ENCODE data around the gene HYKK. TPM values are rescaled to one million over a fixed set of nuclear protein-coding genes. Genes with fewer than 3 reads are reported as not detected.

HYKK gene
- polyA plus RNA-seq, 1 donor from 2014 or later: not detected

DNA sequence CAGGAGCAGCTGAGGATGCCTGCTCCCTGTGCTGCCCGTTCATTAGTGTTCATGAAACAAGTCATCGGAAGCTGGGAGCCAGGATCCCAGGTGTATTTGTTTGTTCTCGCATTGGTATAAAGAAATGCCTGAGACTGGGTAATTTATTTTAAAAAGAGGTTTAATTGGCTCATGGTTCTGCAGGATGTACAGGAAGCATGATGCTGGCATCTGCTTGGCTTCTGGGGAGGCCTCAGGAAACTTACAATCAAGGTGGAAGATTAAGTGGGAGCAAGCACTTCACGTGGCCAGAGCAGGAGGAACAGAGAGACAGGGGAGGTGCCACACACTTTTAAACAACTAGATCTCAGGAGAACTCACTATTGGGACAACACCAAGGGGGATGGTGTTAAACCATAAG, 5.5 kb upstream of the HYKK start:
- Histone ChIP-seq H3K4me3 (ENCODE audit: low read length) (no peak overlapping the region), H3K9me2 (ENCODE audit: insufficient read depth, low read length) (no peaks in the 10 kb centered on the region), H3K9me3 (ENCODE audit: low read length) (no peaks in the 10 kb centered on the region), H3K79me2 (replicated peaks; ENCODE audit: insufficient read depth, low read length) (no peaks in the 10 kb centered on the region), H3K36me3 (ENCODE audit: insufficient read depth, low read length) (peaks cover 5% of the 10 kb centered on the region), H2AFZ (ENCODE audit: low read depth, low read length) (no peak overlapping the region), H3K9ac (ENCODE audit: low read length) (no peak overlapping the region), H3K27me3 (ENCODE audit: insufficient read depth, low read depth, low read length) (no peaks in the 10 kb centered on the region), H3F3A (ENCODE audit: insufficient read depth, low read length, poor library complexity, severe bottlenecking) (no peaks in the 10 kb centered on the region), H3K27ac (ENCODE audit: low read length) (no peak overlapping the region), H3K4me2 (ENCODE audit: low read length) (no peak overlapping the region), H4K20me1 (ENCODE audit: insufficient read depth) (no peaks in the 10 kb centered on the region)
- no peak for TF ChIP-seq TAF1 (IDR thresholded peaks at IDR 0.05; ENCODE audit: low read depth)
- no peak for TF ChIP-seq EZH2 (IDR thresholded peaks at IDR 0.05; ENCODE audit: borderline replicate concordance, insufficient read depth, low read length, poor library complexity, severe bottlenecking)
- TF ChIP-seq SMC3 (conservative IDR thresholded peaks at IDR 0.05; ENCODE audit: poor library complexity): no peak
- TF ChIP-seq RAD21 (conservative IDR thresholded peaks at IDR 0.05): no peak
- TF ChIP-seq, protein P1, sequence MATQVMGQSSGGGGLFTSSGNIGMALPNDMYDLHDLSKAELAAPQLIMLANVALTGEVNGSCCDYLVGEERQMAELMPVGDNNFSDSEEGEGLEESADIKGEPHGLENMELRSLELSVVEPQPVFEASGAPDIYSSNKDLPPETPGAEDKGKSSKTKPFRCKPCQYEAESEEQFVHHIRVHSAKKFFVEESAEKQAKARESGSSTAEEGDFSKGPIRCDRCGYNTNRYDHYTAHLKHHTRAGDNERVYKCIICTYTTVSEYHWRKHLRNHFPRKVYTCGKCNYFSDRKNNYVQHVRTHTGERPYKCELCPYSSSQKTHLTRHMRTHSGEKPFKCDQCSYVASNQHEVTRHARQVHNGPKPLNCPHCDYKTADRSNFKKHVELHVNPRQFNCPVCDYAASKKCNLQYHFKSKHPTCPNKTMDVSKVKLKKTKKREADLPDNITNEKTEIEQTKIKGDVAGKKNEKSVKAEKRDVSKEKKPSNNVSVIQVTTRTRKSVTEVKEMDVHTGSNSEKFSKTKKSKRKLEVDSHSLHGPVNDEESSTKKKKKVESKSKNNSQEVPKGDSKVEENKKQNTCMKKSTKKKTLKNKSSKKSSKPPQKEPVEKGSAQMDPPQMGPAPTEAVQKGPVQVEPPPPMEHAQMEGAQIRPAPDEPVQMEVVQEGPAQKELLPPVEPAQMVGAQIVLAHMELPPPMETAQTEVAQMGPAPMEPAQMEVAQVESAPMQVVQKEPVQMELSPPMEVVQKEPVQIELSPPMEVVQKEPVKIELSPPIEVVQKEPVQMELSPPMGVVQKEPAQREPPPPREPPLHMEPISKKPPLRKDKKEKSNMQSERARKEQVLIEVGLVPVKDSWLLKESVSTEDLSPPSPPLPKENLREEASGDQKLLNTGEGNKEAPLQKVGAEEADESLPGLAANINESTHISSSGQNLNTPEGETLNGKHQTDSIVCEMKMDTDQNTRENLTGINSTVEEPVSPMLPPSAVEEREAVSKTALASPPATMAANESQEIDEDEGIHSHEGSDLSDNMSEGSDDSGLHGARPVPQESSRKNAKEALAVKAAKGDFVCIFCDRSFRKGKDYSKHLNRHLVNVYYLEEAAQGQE (IDR thresholded peaks at IDR 0.05; ENCODE audit: borderline replicate concordance): no peak
- TF ChIP-seq POLR2AphosphoS5 (IDR thresholded peaks at IDR 0.05): no peak
- TF ChIP-seq, protein P2, sequence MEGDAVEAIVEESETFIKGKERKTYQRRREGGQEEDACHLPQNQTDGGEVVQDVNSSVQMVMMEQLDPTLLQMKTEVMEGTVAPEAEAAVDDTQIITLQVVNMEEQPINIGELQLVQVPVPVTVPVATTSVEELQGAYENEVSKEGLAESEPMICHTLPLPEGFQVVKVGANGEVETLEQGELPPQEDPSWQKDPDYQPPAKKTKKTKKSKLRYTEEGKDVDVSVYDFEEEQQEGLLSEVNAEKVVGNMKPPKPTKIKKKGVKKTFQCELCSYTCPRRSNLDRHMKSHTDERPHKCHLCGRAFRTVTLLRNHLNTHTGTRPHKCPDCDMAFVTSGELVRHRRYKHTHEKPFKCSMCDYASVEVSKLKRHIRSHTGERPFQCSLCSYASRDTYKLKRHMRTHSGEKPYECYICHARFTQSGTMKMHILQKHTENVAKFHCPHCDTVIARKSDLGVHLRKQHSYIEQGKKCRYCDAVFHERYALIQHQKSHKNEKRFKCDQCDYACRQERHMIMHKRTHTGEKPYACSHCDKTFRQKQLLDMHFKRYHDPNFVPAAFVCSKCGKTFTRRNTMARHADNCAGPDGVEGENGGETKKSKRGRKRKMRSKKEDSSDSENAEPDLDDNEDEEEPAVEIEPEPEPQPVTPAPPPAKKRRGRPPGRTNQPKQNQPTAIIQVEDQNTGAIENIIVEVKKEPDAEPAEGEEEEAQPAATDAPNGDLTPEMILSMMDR (IDR thresholded peaks at IDR 0.05; ENCODE audit: poor library complexity, severe bottlenecking): no peak
- TF ChIP-seq EP300 (conservative IDR thresholded peaks at IDR 0.05; ENCODE audit: poor library complexity, severe bottlenecking): no peak
- TF ChIP-seq MXI1 (conservative IDR thresholded peaks at IDR 0.05; ENCODE audit: poor library complexity, severe bottlenecking): no peak

DNA sequence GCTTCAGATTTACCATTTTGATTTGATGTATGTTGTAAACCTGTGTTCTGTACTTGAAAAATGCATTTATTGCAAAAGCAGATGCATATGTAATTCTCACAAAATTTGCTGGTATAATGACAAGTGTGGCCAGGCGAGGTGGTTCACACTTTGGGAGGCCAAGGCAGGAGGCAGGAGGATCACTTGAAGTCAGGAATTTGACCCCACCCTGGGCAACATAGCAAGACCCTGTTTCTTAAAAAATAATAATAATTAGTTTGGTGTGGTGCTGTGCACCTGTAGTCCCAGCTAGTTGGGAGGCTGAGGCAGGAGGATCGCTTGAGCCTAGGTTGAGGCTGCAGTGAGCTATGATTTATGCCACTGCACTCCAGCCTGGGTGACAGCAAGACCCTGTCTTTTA, 4.7 kb upstream of the HYKK start:
- H3K79me2 ChIP-seq (replicated peaks; ENCODE audit: insufficient read depth, low read length): no peaks in the 10 kb centered on the region
- no peak overlapping the region for H3K4me2 ChIP-seq (ENCODE audit: low read length)
- peaks cover 5% of the 10 kb centered on the region for H3K36me3 ChIP-seq (ENCODE audit: insufficient read depth, low read length)
- TF ChIP-seq RAD21 (conservative IDR thresholded peaks at IDR 0.05) (no peak), POLR2AphosphoS5 (IDR thresholded peaks at IDR 0.05) (no peak), TAF1 (IDR thresholded peaks at IDR 0.05; ENCODE audit: low read depth) (no peak), MXI1 (conservative IDR thresholded peaks at IDR 0.05; ENCODE audit: poor library complexity, severe bottlenecking) (no peak), SMC3 (conservative IDR thresholded peaks at IDR 0.05; ENCODE audit: poor library complexity) (no peak), EZH2 (IDR thresholded peaks at IDR 0.05; ENCODE audit: borderline replicate concordance, insufficient read depth, low read length, poor library complexity, severe bottlenecking) (no peak), EP300 (conservative IDR thresholded peaks at IDR 0.05; ENCODE audit: poor library complexity, severe bottlenecking) (no peak)
- TF ChIP-seq, protein P2 (IDR thresholded peaks at IDR 0.05; ENCODE audit: poor library complexity, severe bottlenecking): no peak
- TF ChIP-seq, protein P1 (IDR thresholded peaks at IDR 0.05; ENCODE audit: borderline replicate concordance): no peak
- no peak overlapping the region for H3K4me3 ChIP-seq (ENCODE audit: low read length)
- no peaks in the 10 kb centered on the region for H3K9me3 ChIP-seq (ENCODE audit: low read length)
- no peak overlapping the region for H3K9ac ChIP-seq (ENCODE audit: low read length)
- no peak overlapping the region for H3K27ac ChIP-seq (ENCODE audit: low read length)
- H4K20me1 ChIP-seq (ENCODE audit: insufficient read depth): no peaks in the 10 kb centered on the region
- H3K27me3 ChIP-seq (ENCODE audit: insufficient read depth, low read depth, low read length): peaks cover 4% of the 10 kb centered on the region
- H2AFZ ChIP-seq (ENCODE audit: low read depth, low read length): no peak overlapping the region
- no peaks in the 10 kb centered on the region for H3F3A ChIP-seq (ENCODE audit: insufficient read depth, low read length, poor library complexity, severe bottlenecking)
- H3K9me2 ChIP-seq (ENCODE audit: insufficient read depth, low read length): no peaks in the 10 kb centered on the region

All from neural cell (in vitro differentiated cells).